HL-60 (cell line): ENCODE measurements around the gene ADARB1.

ENCODE experiments used
- DNase-seq, 2 experiments: peaks; one replicate each; pipeline ENCODE4 v3.0.0-alpha.2; 2010 to 2020; ENCODE audit warnings: low read depth in 1 of 2, low spot score in 1 of 2
- H3K27ac ChIP-seq: fragments of 250-450 bp; sonication (Bioruptor Pico); replicated peaks from 2 replicates; pipeline ENCODE4 v1.5.1; 2020; ENCODE audit warnings: mild to moderate bottlenecking, moderate library complexity
- H3K27me3 ChIP-seq: fragments of 250-450 bp; sonication (Bioruptor Pico); 2 replicates; pipeline ENCODE4 v1.5.1; 2021; ENCODE audit warnings: mild to moderate bottlenecking, moderate library complexity; ENCODE audit not compliant: insufficient read depth, poor library complexity, severe bottlenecking
- H3K4me3 ChIP-seq: replicated peaks from 2 replicates; pipeline ENCODE4 v1.5.1; 2011; ENCODE audit warnings: mild to moderate bottlenecking, control low read depth, low read length; ENCODE audit not compliant: insufficient read depth
- CTCF ChIP-seq: IDR thresholded peaks from one replicate; pipeline ENCODE4 v1.5.1; 2011; ENCODE audit warnings: low read length, control low read depth, inconsistent platforms; ENCODE audit not compliant: insufficient read depth
- GABPA ChIP-seq: IDR thresholded peaks from 2 replicates; pipeline ENCODE4 v1.6.1; 2012; ENCODE audit warnings: low read depth
- POLR2AphosphoS5 ChIP-seq: IDR thresholded peaks from 2 replicates; pipeline ENCODE4 v1.6.1; 2012; ENCODE audit warnings: low read depth
- REST ChIP-seq: IDR thresholded peaks from 2 replicates; pipeline ENCODE4 v1.6.1; 2012; ENCODE audit warnings: low read depth; ENCODE audit not compliant: insufficient replicate concordance
- SPI1 ChIP-seq: IDR thresholded peaks from 2 replicates; pipeline ENCODE4 v1.6.1; 2012; ENCODE audit warnings: low read depth, mild to moderate bottlenecking, borderline replicate concordance

ADARB1 gene

GRCh38 chr21:45199201-45199600, 124.8 kb downstream of the ADARB1 start:
- no peaks in the 10 kb centered on the region for H3K27me3 ChIP-seq
- DNase-seq = no peak
- H3K4me3 ChIP-seq = no peak overlapping the region
- no peak for TF ChIP-seq REST
- TF ChIP-seq SPI1 = no peak
- no peak for TF ChIP-seq POLR2AphosphoS5
- no peak for TF ChIP-seq GABPA
- TF ChIP-seq CTCF = no peak
- no peak overlapping the region for H3K27ac ChIP-seq

GRCh38 chr21:45200031-45200430, 125.7 kb downstream of the ADARB1 start:
- TF ChIP-seq GABPA (no peak), REST (no peak), POLR2AphosphoS5 (no peak), SPI1 (no peak), CTCF (no peak)
- Histone ChIP-seq H3K27me3 (no peaks in the 10 kb centered on the region), H3K27ac (no peak overlapping the region), H3K4me3 (no peak overlapping the region)
- no peak for DNase-seq

GRCh38 chr21:45200581-45201296, 126.4 kb downstream of the ADARB1 start:
- no peak for DNase-seq
- Histone ChIP-seq H3K27ac (no peak overlapping the region), H3K27me3 (no peaks in the 10 kb centered on the region), H3K4me3 (no peak overlapping the region)
- no peak for TF ChIP-seq CTCF

GRCh38 chr21:45202344-45202743, 128.0 kb downstream of the ADARB1 start:
- Histone ChIP-seq H3K27ac (no peak overlapping the region), H3K27me3 (no peaks in the 10 kb centered on the region), H3K4me3 (no peak overlapping the region)
- TF ChIP-seq GABPA = no peak
- TF ChIP-seq REST = no peak
- no peak for TF ChIP-seq SPI1
- TF ChIP-seq POLR2AphosphoS5 = no peak
- no peak for TF ChIP-seq CTCF
- DNase-seq = no peak
